ENCODE data around the gene CCDC97.

DNA sequence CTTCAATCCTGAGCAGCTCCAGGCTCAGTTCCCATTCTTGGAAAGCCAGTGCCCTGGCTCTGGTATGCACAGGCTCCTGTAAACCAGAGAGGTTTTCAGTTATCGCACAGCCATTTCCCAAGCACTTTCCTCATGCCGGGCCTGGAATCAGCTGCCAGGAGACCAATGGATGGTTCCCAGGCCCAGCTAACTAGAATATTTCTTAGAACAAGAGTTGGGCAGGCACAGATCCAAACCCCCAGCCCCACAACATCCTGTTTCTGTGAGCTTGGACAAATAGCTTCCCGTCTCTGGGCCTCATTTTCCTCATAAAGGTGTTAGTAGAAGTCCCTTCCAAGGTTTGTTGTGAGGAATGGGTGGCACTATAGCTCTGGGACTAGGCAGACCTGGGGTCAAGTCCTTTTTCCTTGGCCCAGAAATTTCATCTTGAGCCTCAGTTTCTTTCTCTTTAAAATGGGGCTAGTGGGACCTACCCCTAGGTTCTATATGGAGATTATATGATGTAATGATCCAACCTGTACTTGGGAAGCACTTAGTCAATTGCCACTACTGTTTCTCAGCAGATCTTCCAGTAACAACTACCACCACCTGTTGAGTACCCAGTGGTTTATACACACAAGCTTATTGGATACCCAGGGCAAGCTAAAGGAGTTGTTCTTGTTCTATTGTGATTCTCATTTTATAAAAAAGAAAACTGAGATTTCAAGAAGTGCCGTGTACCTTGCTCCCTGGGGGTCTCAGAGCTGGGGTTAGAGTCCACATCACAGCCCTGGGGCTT, 5.1 kb upstream of the CCDC97 start:
- TF ChIP-seq, protein P1, sequence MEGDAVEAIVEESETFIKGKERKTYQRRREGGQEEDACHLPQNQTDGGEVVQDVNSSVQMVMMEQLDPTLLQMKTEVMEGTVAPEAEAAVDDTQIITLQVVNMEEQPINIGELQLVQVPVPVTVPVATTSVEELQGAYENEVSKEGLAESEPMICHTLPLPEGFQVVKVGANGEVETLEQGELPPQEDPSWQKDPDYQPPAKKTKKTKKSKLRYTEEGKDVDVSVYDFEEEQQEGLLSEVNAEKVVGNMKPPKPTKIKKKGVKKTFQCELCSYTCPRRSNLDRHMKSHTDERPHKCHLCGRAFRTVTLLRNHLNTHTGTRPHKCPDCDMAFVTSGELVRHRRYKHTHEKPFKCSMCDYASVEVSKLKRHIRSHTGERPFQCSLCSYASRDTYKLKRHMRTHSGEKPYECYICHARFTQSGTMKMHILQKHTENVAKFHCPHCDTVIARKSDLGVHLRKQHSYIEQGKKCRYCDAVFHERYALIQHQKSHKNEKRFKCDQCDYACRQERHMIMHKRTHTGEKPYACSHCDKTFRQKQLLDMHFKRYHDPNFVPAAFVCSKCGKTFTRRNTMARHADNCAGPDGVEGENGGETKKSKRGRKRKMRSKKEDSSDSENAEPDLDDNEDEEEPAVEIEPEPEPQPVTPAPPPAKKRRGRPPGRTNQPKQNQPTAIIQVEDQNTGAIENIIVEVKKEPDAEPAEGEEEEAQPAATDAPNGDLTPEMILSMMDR (IDR thresholded peaks at IDR 0.05), result no peak
- TF ChIP-seq POLR2A (IDR thresholded peaks at IDR 0.05), result no peak
